ENCODE results near the gene SORCS2. TPM values are rescaled to one million over a fixed set of nuclear protein-coding genes. Genes with fewer than 3 reads are reported as not detected.

SORCS2 gene
- total and polyA plus RNA-seq, 2 donors = 2.2 to 2.7 TPM

- no peaks in the 10 kb centered on the region for H3K9me3 ChIP-seq (ENCODE audit: control insufficient read depth in 2 of 2, insufficient read depth in 1 of 2, low read length in 1 of 2)
- no peaks in the 10 kb centered on the region for H3K4me1 ChIP-seq (ENCODE audit: control insufficient read depth in 2 of 2, insufficient read depth in 2 of 2, low read length in 2 of 2)
- H3K4me3 ChIP-seq (ENCODE audit: low read length in 2 of 2) = no peak overlapping the region
- DNase-seq (ENCODE audit: low read depth in 6 of 9, low spot score in 9 of 9) = no peak
- 87% methylated on average over 14 of the region's 14 CpGs for WGBS
- no peaks in the 10 kb centered on the region for H3K27me3 ChIP-seq (ENCODE audit: control insufficient read depth in 2 of 2, insufficient read depth in 1 of 2, low read length in 1 of 2)
- no peak overlapping the region for H3K27ac ChIP-seq (ENCODE audit: low read depth in 1 of 2, low read length in 1 of 2)
- H3K36me3 ChIP-seq (ENCODE audit: control insufficient read depth in 2 of 2, insufficient read depth in 2 of 2, low read length in 1 of 2) = no peaks in the 10 kb centered on the region
Observed at GRCh38 chr4:7416745-7417432, 224.6 kb downstream of the SORCS2 start.

- Histone ChIP-seq H3K4me3 (ENCODE audit: low read length in 2 of 2) (no peak overlapping the region), H3K36me3 (ENCODE audit: control insufficient read depth in 2 of 2, insufficient read depth in 2 of 2, low read length in 1 of 2) (no peaks in the 10 kb centered on the region), H3K9me3 (ENCODE audit: control insufficient read depth in 2 of 2, insufficient read depth in 1 of 2, low read length in 1 of 2) (no peaks in the 10 kb centered on the region), H3K4me1 (ENCODE audit: control insufficient read depth in 2 of 2, insufficient read depth in 2 of 2, low read length in 2 of 2) (no peaks in the 10 kb centered on the region), H3K27me3 (ENCODE audit: control insufficient read depth in 2 of 2, insufficient read depth in 1 of 2, low read length in 1 of 2) (no peaks in the 10 kb centered on the region), H3K27ac (ENCODE audit: low read depth in 1 of 2, low read length in 1 of 2) (no peak overlapping the region)
- DNase-seq (ENCODE audit: low read depth in 6 of 9, low spot score in 9 of 9) = no peak
- WGBS = 87% methylated on average over 9 of the region's 9 CpGs
Observed at GRCh38 chr4:7417639-7418038, 225.3 kb downstream of the SORCS2 start.

- H3K4me1 ChIP-seq (ENCODE audit: control insufficient read depth in 2 of 2, insufficient read depth in 2 of 2, low read length in 2 of 2) = no peaks in the 10 kb centered on the region
- no peak overlapping the region for H3K4me3 ChIP-seq (ENCODE audit: low read length in 2 of 2)
- no peaks in the 10 kb centered on the region for H3K9me3 ChIP-seq (ENCODE audit: control insufficient read depth in 2 of 2, insufficient read depth in 1 of 2, low read length in 1 of 2)
- DNase-seq (ENCODE audit: low read depth in 6 of 9, low spot score in 9 of 9) = no peak
- H3K27ac ChIP-seq (ENCODE audit: low read depth in 1 of 2, low read length in 1 of 2) = no peak overlapping the region
- no peaks in the 10 kb centered on the region for H3K36me3 ChIP-seq (ENCODE audit: control insufficient read depth in 2 of 2, insufficient read depth in 2 of 2, low read length in 1 of 2)
- 87% methylated on average over 15 of the region's 15 CpGs for WGBS
- H3K27me3 ChIP-seq (ENCODE audit: control insufficient read depth in 2 of 2, insufficient read depth in 1 of 2, low read length in 1 of 2) = no peaks in the 10 kb centered on the region
Observed at GRCh38 chr4:7418131-7418943, 226.0 kb downstream of the SORCS2 start.

- H3K9me3 ChIP-seq (ENCODE audit: control insufficient read depth in 2 of 2, insufficient read depth in 1 of 2, low read length in 1 of 2) = no peaks in the 10 kb centered on the region
- DNase-seq (ENCODE audit: low read depth in 6 of 9, low spot score in 9 of 9) = no peak
- no peaks in the 10 kb centered on the region for H3K27me3 ChIP-seq (ENCODE audit: control insufficient read depth in 2 of 2, insufficient read depth in 1 of 2, low read length in 1 of 2)
- H3K4me3 ChIP-seq (ENCODE audit: low read length in 2 of 2) = no peak overlapping the region
- H3K27ac ChIP-seq (ENCODE audit: low read depth in 1 of 2, low read length in 1 of 2) = no peak overlapping the region
- H3K36me3 ChIP-seq (ENCODE audit: control insufficient read depth in 2 of 2, insufficient read depth in 2 of 2, low read length in 1 of 2) = no peaks in the 10 kb centered on the region
- no peaks in the 10 kb centered on the region for H3K4me1 ChIP-seq (ENCODE audit: control insufficient read depth in 2 of 2, insufficient read depth in 2 of 2, low read length in 2 of 2)
- 57% methylated on average over 4 of the region's 4 CpGs for WGBS
Observed at GRCh38 chr4:7419961-7420660, 227.8 kb downstream of the SORCS2 start.

- Histone ChIP-seq H3K27ac (ENCODE audit: low read depth in 1 of 2, low read length in 1 of 2) (no peak overlapping the region), H3K4me1 (ENCODE audit: control insufficient read depth in 2 of 2, insufficient read depth in 2 of 2, low read length in 2 of 2) (peaks cover 0 to 1% of the 10 kb centered on the region in 2 donors), H3K4me3 (ENCODE audit: low read length in 2 of 2) (no peak overlapping the region), H3K9me3 (ENCODE audit: control insufficient read depth in 2 of 2, insufficient read depth in 1 of 2, low read length in 1 of 2) (no peaks in the 10 kb centered on the region), H3K27me3 (ENCODE audit: control insufficient read depth in 2 of 2, insufficient read depth in 1 of 2, low read length in 1 of 2) (no peaks in the 10 kb centered on the region), H3K36me3 (ENCODE audit: control insufficient read depth in 2 of 2, insufficient read depth in 2 of 2, low read length in 1 of 2) (no peaks in the 10 kb centered on the region)
- 83% methylated on average over 14 of the region's 14 CpGs for WGBS
- DNase-seq (ENCODE audit: low read depth in 6 of 9, low spot score in 9 of 9) = no peak
Observed at GRCh38 chr4:7420661-7421040, 228.3 kb downstream of the SORCS2 start.

GRCh38 chr4:7421356-7422150, 229.2 kb downstream of the SORCS2 start:
- Histone ChIP-seq H3K27me3 (ENCODE audit: control insufficient read depth in 2 of 2, insufficient read depth in 1 of 2, low read length in 1 of 2) (no peaks in the 10 kb centered on the region), H3K4me3 (ENCODE audit: low read length in 2 of 2) (no peak overlapping the region), H3K4me1 (ENCODE audit: control insufficient read depth in 2 of 2, insufficient read depth in 2 of 2, low read length in 2 of 2) (peaks cover 0 to 2% of the 10 kb centered on the region in 2 donors), H3K9me3 (ENCODE audit: control insufficient read depth in 2 of 2, insufficient read depth in 1 of 2, low read length in 1 of 2) (no peaks in the 10 kb centered on the region), H3K36me3 (ENCODE audit: control insufficient read depth in 2 of 2, insufficient read depth in 2 of 2, low read length in 1 of 2) (no peaks in the 10 kb centered on the region), H3K27ac (ENCODE audit: low read depth in 1 of 2, low read length in 1 of 2) (no peak overlapping the region)
- no peak for DNase-seq (ENCODE audit: low read depth in 6 of 9, low spot score in 9 of 9)
- WGBS = 87% methylated on average over 24 of the region's 24 CpGs

GRCh38 chr4:7422151-7422897, 230.0 kb downstream of the SORCS2 start:
- DNase-seq (ENCODE audit: low read depth in 6 of 9, low spot score in 9 of 9) = no peak
- no peaks in the 10 kb centered on the region for H3K27me3 ChIP-seq (ENCODE audit: control insufficient read depth in 2 of 2, insufficient read depth in 1 of 2, low read length in 1 of 2)
- H3K9me3 ChIP-seq (ENCODE audit: control insufficient read depth in 2 of 2, insufficient read depth in 1 of 2, low read length in 1 of 2) = no peaks in the 10 kb centered on the region
- H3K36me3 ChIP-seq (ENCODE audit: control insufficient read depth in 2 of 2, insufficient read depth in 2 of 2, low read length in 1 of 2) = no peaks in the 10 kb centered on the region
- H3K27ac ChIP-seq (ENCODE audit: low read depth in 1 of 2, low read length in 1 of 2) = no peak overlapping the region
- WGBS = 92% methylated on average over 19 of the region's 19 CpGs
- H3K4me1 ChIP-seq (ENCODE audit: control insufficient read depth in 2 of 2, insufficient read depth in 2 of 2, low read length in 2 of 2) = peaks cover 0 to 2% of the 10 kb centered on the region in 2 donors
- H3K4me3 ChIP-seq (ENCODE audit: low read length in 2 of 2) = no peak overlapping the region

GRCh38 chr4:7422898-7423180, 230.5 kb downstream of the SORCS2 start:
- Histone ChIP-seq H3K4me3 (ENCODE audit: low read length in 2 of 2) (no peak overlapping the region), H3K36me3 (ENCODE audit: control insufficient read depth in 2 of 2, insufficient read depth in 2 of 2, low read length in 1 of 2) (no peaks in the 10 kb centered on the region), H3K27ac (ENCODE audit: low read depth in 1 of 2, low read length in 1 of 2) (no peak overlapping the region), H3K4me1 (ENCODE audit: control insufficient read depth in 2 of 2, insufficient read depth in 2 of 2, low read length in 2 of 2) (peaks cover 0 to 2% of the 10 kb centered on the region in 2 donors), H3K27me3 (ENCODE audit: control insufficient read depth in 2 of 2, insufficient read depth in 1 of 2, low read length in 1 of 2) (no peaks in the 10 kb centered on the region), H3K9me3 (ENCODE audit: control insufficient read depth in 2 of 2, insufficient read depth in 1 of 2, low read length in 1 of 2) (no peaks in the 10 kb centered on the region)
- WGBS = 95% methylated on average over 9 of the region's 9 CpGs
- no peak for DNase-seq (ENCODE audit: low read depth in 6 of 9, low spot score in 9 of 9)

Data from thymus (tissue), 11 donors.